Head of caudate nucleus (tissue), 42 donors: ENCODE measurements around the gene TBC1D3C.
"Not testable (repeated sequence)": the region's sequence is repeated elsewhere in the genome, so short reads cannot be mapped to it uniquely, and the experiment has no call there.

ENCODE experiments used
- DNase-seq, 42 donors: peaks; one replicate each; pipeline versions ENCODE4 v3.0.0 to v3.0.0-alpha.2; 2020 to 2021; ENCODE audit warnings: mixed read lengths in 7 of 42
- intact Hi-C: fragments of 100-400 bp; cut with DNase I; formaldehyde crosslinking; loops from one replicate; pipeline ENCODE4 v1.15.0; 2022

TBC1D3C gene

GRCh38 chr17:38068534-38068933 is at the start of gene TBC1D3C:
TBC1D3C (minus strand) TSS chr17:38068634; CDS start chr17:38067066, 1,568 bp downstream.
- DNase-seq, intact Hi-C loops: not testable (repeated sequence)

GRCh38 chr17:38099262-38099661 is 30.8 kb upstream of the TBC1D3C start:
- intact Hi-C loops, result not testable (repeated sequence)

GRCh38 chr17:38094059-38094694 is 25.7 kb upstream of the TBC1D3C start:
- intact Hi-C loops, result not testable (repeated sequence)

More at GRCh38 chr17:38099262-38099661, 30.8 kb upstream of the TBC1D3C start:
- DNase-seq, result not testable (repeated sequence)

GRCh38 chr17:38088120-38088519 is 19.7 kb upstream of the TBC1D3C start:
- peak in 8 of 42 donors; percentile 0 to 20 (median 3) for DNase-seq
- intact Hi-C loops, result not testable (repeated sequence)

More at GRCh38 chr17:38094059-38094694, 25.7 kb upstream of the TBC1D3C start:
- DNase-seq, result not testable (repeated sequence)

GRCh38 chr17:38087344-38087743 is 18.9 kb upstream of the TBC1D3C start:
- intact Hi-C loops, DNase-seq: not testable (repeated sequence)
